Measurements from ENCODE around the gene MOSPD3.

GRCh38 chr7:100599911-100600729, 12.2 kb upstream of the MOSPD3 start:
- TF ChIP-seq, protein P1, sequence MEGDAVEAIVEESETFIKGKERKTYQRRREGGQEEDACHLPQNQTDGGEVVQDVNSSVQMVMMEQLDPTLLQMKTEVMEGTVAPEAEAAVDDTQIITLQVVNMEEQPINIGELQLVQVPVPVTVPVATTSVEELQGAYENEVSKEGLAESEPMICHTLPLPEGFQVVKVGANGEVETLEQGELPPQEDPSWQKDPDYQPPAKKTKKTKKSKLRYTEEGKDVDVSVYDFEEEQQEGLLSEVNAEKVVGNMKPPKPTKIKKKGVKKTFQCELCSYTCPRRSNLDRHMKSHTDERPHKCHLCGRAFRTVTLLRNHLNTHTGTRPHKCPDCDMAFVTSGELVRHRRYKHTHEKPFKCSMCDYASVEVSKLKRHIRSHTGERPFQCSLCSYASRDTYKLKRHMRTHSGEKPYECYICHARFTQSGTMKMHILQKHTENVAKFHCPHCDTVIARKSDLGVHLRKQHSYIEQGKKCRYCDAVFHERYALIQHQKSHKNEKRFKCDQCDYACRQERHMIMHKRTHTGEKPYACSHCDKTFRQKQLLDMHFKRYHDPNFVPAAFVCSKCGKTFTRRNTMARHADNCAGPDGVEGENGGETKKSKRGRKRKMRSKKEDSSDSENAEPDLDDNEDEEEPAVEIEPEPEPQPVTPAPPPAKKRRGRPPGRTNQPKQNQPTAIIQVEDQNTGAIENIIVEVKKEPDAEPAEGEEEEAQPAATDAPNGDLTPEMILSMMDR (IDR thresholded peaks at IDR 0.05; ENCODE audit: extremely low read depth in 1 of 2, insufficient read depth in 1 of 2, low read depth in 1 of 2, low read length in 2 of 2), result no peak
- no peak for TF ChIP-seq POLR2A (IDR thresholded peaks at IDR 0.05; ENCODE audit: low read depth, low read length)
- TF ChIP-seq MAX (IDR thresholded peaks at IDR 0.05; ENCODE audit: insufficient read depth, insufficient read length), result no peak
- TF ChIP-seq POLR2AphosphoS5 (IDR thresholded peaks at IDR 0.05; ENCODE audit: insufficient read depth, low read depth, low read length), result no peak
- no peak for TF ChIP-seq MYC (IDR thresholded peaks at IDR 0.05; ENCODE audit: low read depth, low read length)
- no peak for TF ChIP-seq EZH2 (IDR thresholded peaks at IDR 0.05; ENCODE audit: borderline replicate concordance, low read depth, low read length, severe bottlenecking)

Data from endothelial cell of umbilical vein (primary cell).